SK-N-SH (cell line): ENCODE results near the gene PIP5K1B. TPM values are rescaled to one million over a fixed set of nuclear protein-coding genes. Genes with fewer than 3 reads are reported as not detected.

ENCODE experiments used
- CTCF ChIA-PET: fragments of 300-600, 350-600 bp; formaldehyde crosslinking; extraction: SDS; loops from one replicate; lab custom pipeline; 2021; lab: Yijun Ruan, JAX
- POLR2A ChIA-PET: fragments of 350-600 bp; sonication (Branson Sonifier 250); formaldehyde crosslinking; extraction: SDS; loops from one replicate; lab custom pipeline; 2020; ENCODE audit warnings: antibody characterized with exemption, inconsistent platforms; lab: Yijun Ruan, JAX
- DNase-seq: peaks from one replicate; pipeline ENCODE4 v3.0.0; 2012
- H2AFZ ChIP-seq: fragments of 200-600 bp; sonication (generic); 2 replicates; pipeline ENCODE4 v1.8.1; 2016; ENCODE audit warnings: antibody characterized with exemption, mild to moderate bottlenecking, low read depth
- H3F3A ChIP-seq: fragments of 200-600 bp; sonication (generic); replicated peaks from 2 replicates; pipeline ENCODE3; 2016; ENCODE audit warnings: antibody characterized with exemption, mild to moderate bottlenecking; ENCODE audit not compliant: insufficient read depth
- H3K27ac ChIP-seq, 2 experiments: fragments of 200-500 bp in 1 of 2; fragments of 200-600 bp in 1 of 2; sonication (Bioruptor generic) in 1 of 2; sonication (generic), shearing (Covaris generic) in 1 of 2; 2 replicates each; pipeline versions ENCODE4 v1.5.1 to v1.6.1; 2014 to 2016; ENCODE audit warnings: low read depth in 2 of 2, inconsistent platforms in 1 of 2, low read length in 1 of 2, mild to moderate bottlenecking in 1 of 2, mixed read lengths in 1 of 2
- H3K27me3 ChIP-seq: fragments of 200-600 bp; sonication (generic), shearing (Covaris generic); 2 replicates; pipeline ENCODE4 v1.6.1; 2016; ENCODE audit warnings: mixed run types; ENCODE audit not compliant: insufficient read depth
- H3K36me3 ChIP-seq, 2 experiments: fragments of 200-500 bp in 1 of 2; fragments of 200-600 bp in 1 of 2; sonication (Bioruptor generic) in 1 of 2; sonication (generic) in 1 of 2; replicated peaks in 1 of 2; 2 replicates each; pipeline versions ENCODE3 to v1.5.1; 2014 to 2016; ENCODE audit warnings: low read length in 1 of 2, mild to moderate bottlenecking in 1 of 2; ENCODE audit not compliant: insufficient read depth in 2 of 2, control insufficient read depth in 1 of 2
- H3K4me1 ChIP-seq, 2 experiments: fragments of 200-500 bp in 1 of 2; fragments of 200-600 bp in 1 of 2; sonication (Bioruptor generic) in 1 of 2; sonication (generic), shearing (Covaris generic) in 1 of 2; 2 replicates each; pipeline versions ENCODE4 v1.5.1 to v1.6.1; 2014 to 2016; ENCODE audit warnings: low read depth in 1 of 2, low read length in 1 of 2, mixed run types in 1 of 2; ENCODE audit not compliant: insufficient read depth in 2 of 2, control insufficient read depth in 1 of 2
- H3K4me2 ChIP-seq: fragments of 200-600 bp; sonication (generic), shearing (Covaris generic); 2 replicates; pipeline ENCODE4 v1.6.1; 2017; ENCODE audit warnings: mixed run types
- H3K4me3 ChIP-seq, 2 experiments: fragments of 200-500 bp in 1 of 2; fragments of 200-600 bp in 1 of 2; sonication (Bioruptor generic) in 1 of 2; sonication (generic), shearing (Covaris generic) in 1 of 2; 2 replicates each; pipeline versions ENCODE4 v1.5.1 to v1.8.1; 2014 to 2016; ENCODE audit warnings: low read depth in 2 of 2, inconsistent platforms in 1 of 2, low read length in 1 of 2, mild to moderate bottlenecking in 1 of 2, mixed read lengths in 1 of 2, moderate library complexity in 1 of 2
- H3K79me2 ChIP-seq: fragments of 200-600 bp; sonication (generic); 2 replicates; pipeline ENCODE4 v1.8.1; 2017; ENCODE audit warnings: mild to moderate bottlenecking; ENCODE audit not compliant: insufficient read depth
- H3K9ac ChIP-seq: fragments of 200-600 bp; sonication (generic); 2 replicates; pipeline ENCODE4 v1.6.1; 2017; ENCODE audit warnings: mixed run types
- H3K9me2 ChIP-seq: fragments of 200-600 bp; sonication (generic); 2 replicates; pipeline ENCODE4 v1.6.1; 2017; ENCODE audit warnings: mixed run types
- H3K9me3 ChIP-seq: fragments of 200-600 bp; sonication (generic); 2 replicates; pipeline ENCODE4 v1.6.1; 2017; ENCODE audit warnings: mixed run types, mild to moderate bottlenecking, moderate library complexity
- H4K20me1 ChIP-seq: fragments of 200-600 bp; sonication (generic); 2 replicates; pipeline ENCODE4 v1.6.1; 2017; ENCODE audit warnings: mild to moderate bottlenecking, mixed run types; ENCODE audit not compliant: insufficient read depth
- CHD2 ChIP-seq: fragments of 150-350 bp; IDR thresholded peaks from 2 replicates; pipeline ENCODE4 v1.6.1; 2018; ENCODE audit warnings: low read length; ENCODE audit not compliant: partially characterized antibody
- EZH2phosphoT487 ChIP-seq: fragments of 200-600 bp; sonication (generic); IDR thresholded peaks from 2 replicates; pipeline ENCODE4 v1.6.1; 2017; ENCODE audit warnings: low read depth, mixed run types, mild to moderate bottlenecking, antibody characterized with exemption, moderate library complexity, borderline replicate concordance
- IRF3 ChIP-seq: fragments of 150-350 bp; IDR thresholded peaks from 2 replicates; pipeline ENCODE4 v1.6.1; 2016; ENCODE audit warnings: mild to moderate bottlenecking, low read depth, low read length
- NFIC ChIP-seq: IDR thresholded peaks from 2 replicates; pipeline ENCODE4 v1.4.0; 2012; ENCODE audit warnings: borderline replicate concordance
- NRF1 ChIP-seq: IDR thresholded peaks from 2 replicates; pipeline ENCODE4 v1.6.1; 2012; ENCODE audit warnings: low read depth, mild to moderate bottlenecking, low read length
- RAD21 ChIP-seq: IDR thresholded peaks from 2 replicates; pipeline ENCODE4 v1.6.1; 2012; ENCODE audit warnings: mild to moderate bottlenecking, low read length
- RCOR1 ChIP-seq: fragments of 150-350 bp; IDR thresholded peaks from 2 replicates; pipeline ENCODE4 v1.6.1; 2017; ENCODE audit warnings: antibody characterized with exemption, low read length
- REST ChIP-seq: IDR thresholded peaks from 2 replicates; pipeline ENCODE4 v1.6.1; 2012; ENCODE audit warnings: mild to moderate bottlenecking, low read depth, low read length, moderate library complexity
- SIN3A ChIP-seq: IDR thresholded peaks from 2 replicates; pipeline ENCODE4 v1.6.1; 2012; ENCODE audit warnings: low read depth, mild to moderate bottlenecking, low read length, moderate library complexity, borderline replicate concordance
- TAF1 ChIP-seq: IDR thresholded peaks from 2 replicates; pipeline ENCODE4 v1.6.1; 2012; ENCODE audit warnings: low read depth, mild to moderate bottlenecking, low read length, moderate library complexity, borderline replicate concordance
- TCF12 ChIP-seq: IDR thresholded peaks from 2 replicates; pipeline ENCODE4 v1.4.0; 2012
- TEAD4 ChIP-seq: IDR thresholded peaks from 2 replicates; pipeline ENCODE4 v1.4.0; 2012; ENCODE audit warnings: mild to moderate bottlenecking, borderline replicate concordance; ENCODE audit not compliant: insufficient read depth
- USF2 ChIP-seq: fragments of 150-350 bp; IDR thresholded peaks from 2 replicates; pipeline ENCODE4 v1.6.1; 2017; ENCODE audit warnings: antibody characterized with exemption, low read length, low read depth, borderline replicate concordance
- ZBTB33 ChIP-seq: IDR thresholded peaks from 2 replicates; pipeline ENCODE4 v1.4.0; 2012; ENCODE audit warnings: low read depth, borderline replicate concordance
- WGBS: methylation state at CpG from one replicate; pipeline ENCODE4 v1.1.6; 2017; ENCODE audit warnings: low lambda C conversion rate; 5-methylcytosine and 5-hydroxymethylcytosine counted together
- polyA plus RNA-seq, 3 experiments: library from polyadenylated mRNA; depleted of rRNA; stranded (reverse); fragments of >200 nt; gene quantifications; 2 replicates each; pipeline ENCODE4 v1.2.3, GENCODE V29; 2012

PIP5K1B gene
- polyA plus RNA-seq, 1 of the 3 experiments (the other 2 are of a cell fraction) = not detected

DNA sequence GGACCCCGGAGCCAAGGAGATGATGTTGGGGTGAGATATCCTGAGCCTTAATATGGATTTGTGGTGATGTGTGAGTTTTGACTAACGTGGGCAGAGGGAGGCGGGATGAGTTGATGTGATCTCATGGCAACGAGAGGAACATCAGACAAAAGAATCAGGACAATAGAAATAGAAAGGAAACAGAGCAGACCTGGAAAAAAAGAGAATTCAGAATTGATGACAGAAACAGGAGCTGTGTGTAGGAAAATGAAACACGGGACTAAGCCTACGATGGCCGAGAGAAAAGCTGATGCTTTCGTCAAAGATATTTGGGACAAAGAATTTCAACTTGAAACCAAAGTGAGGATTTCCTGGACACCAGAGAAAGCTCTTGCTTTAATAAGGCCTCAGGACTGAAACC, 298.0 kb downstream of the PIP5K1B start:
- H3K27ac ChIP-seq = no peak overlapping the region
- DNase-seq = no peak
- no peaks in the 10 kb centered on the region for H3K9me3 ChIP-seq
- H3K9me2 ChIP-seq = no peaks in the 10 kb centered on the region
- no peak overlapping the region for H3K4me2 ChIP-seq
- H4K20me1 ChIP-seq = no peaks in the 10 kb centered on the region
- WGBS = 7% methylated on average over 8 of the region's 8 CpGs
- no peaks in the 10 kb centered on the region for H3K36me3 ChIP-seq
- H3K27me3 ChIP-seq = peaks cover 80% of the 10 kb centered on the region; the same call in 1 of the 2 replicates
- H3K9ac ChIP-seq = no peak overlapping the region
- CTCF ChIA-PET = interaction anchor here (0.6 to 1.1 kb wide), 3 partner anchors 10 to 190 kb away, joined by 3 read pairs; no protein-coding TSS in a partner anchor
- no peaks in the 10 kb centered on the region for H3K4me1 ChIP-seq
- POLR2A ChIA-PET = no interaction called here
- TF ChIP-seq TCF12 = no peak
- no peak for TF ChIP-seq EZH2phosphoT487
- TF ChIP-seq REST = no peak
- no peak for TF ChIP-seq SIN3A
- no peak for TF ChIP-seq RCOR1
- TF ChIP-seq TEAD4 = no peak
- no peak for TF ChIP-seq IRF3
- no peak for TF ChIP-seq NRF1
- no peak overlapping the region for H3K4me3 ChIP-seq
- H3K79me2 ChIP-seq = no peaks in the 10 kb centered on the region
- no peak overlapping the region for H2AFZ ChIP-seq
- no peaks in the 10 kb centered on the region for H3F3A ChIP-seq

GRCh38 chr9:69004836-69005235, 299.8 kb downstream of the PIP5K1B start:
- Histone ChIP-seq H4K20me1 (no peaks in the 10 kb centered on the region), H2AFZ (no peak overlapping the region), H3K36me3 (no peaks in the 10 kb centered on the region), H3K79me2 (no peaks in the 10 kb centered on the region), H3K9me2 (no peaks in the 10 kb centered on the region), H3K4me2 (no peak overlapping the region), H3K27ac (no peak overlapping the region), H3F3A (no peaks in the 10 kb centered on the region), H3K4me3 (no peak overlapping the region), H3K27me3 (peaks cover 87% of the 10 kb centered on the region; the same call in 1 of the 2 replicates), H3K4me1 (no peaks in the 10 kb centered on the region), H3K9ac (no peak overlapping the region), H3K9me3 (no peaks in the 10 kb centered on the region)
- ChIA-PET POLR2A (no interaction called here), CTCF (interaction anchor here (1.8 kb wide), 1 partner anchor 21 kb away, joined by 4 read pairs; no protein-coding TSS in a partner anchor)
- DNase-seq = no peak
- TF ChIP-seq NFIC (no peak), ZBTB33 (no peak), IRF3 (no peak), USF2 (no peak), EZH2phosphoT487 (no peak), SIN3A (no peak), TAF1 (no peak), CHD2 (no peak), RAD21 (no peak), TCF12 (no peak)
- 3% methylated on average over 2 of the region's 2 CpGs for WGBS
